Adipocyte (in vitro differentiated cells): ENCODE data around the gene A2M.

Experiments
- DNase-seq: peaks from one replicate; pipeline ENCODE4 v3.0.0-alpha.2; 2015; ENCODE audit warnings: low read depth
- H3K27me3 ChIP-seq: replicated peaks from 2 replicates; pipeline ENCODE4 v1.7.0; 2013; ENCODE audit warnings: mild to moderate bottlenecking, low read length, moderate library complexity; ENCODE audit not compliant: control insufficient read depth, insufficient read depth
- H3K36me3 ChIP-seq: 2 replicates; pipeline ENCODE4 v1.7.0; 2013; ENCODE audit warnings: low read length, mild to moderate bottlenecking, moderate library complexity; ENCODE audit not compliant: control insufficient read depth, insufficient read depth, severe bottlenecking
- H3K4me1 ChIP-seq: 2 replicates; pipeline ENCODE4 v1.7.0; 2013; ENCODE audit warnings: mild to moderate bottlenecking, low read length, moderate library complexity; ENCODE audit not compliant: control insufficient read depth, insufficient read depth
- H3K4me3 ChIP-seq: 2 replicates; pipeline ENCODE4 v1.7.0; 2013; ENCODE audit warnings: mild to moderate bottlenecking, low read length, moderate library complexity
- H3K9ac ChIP-seq: 2 replicates; pipeline ENCODE4 v1.7.0; 2013; ENCODE audit warnings: mild to moderate bottlenecking, low read length, moderate library complexity
- H3K9me3 ChIP-seq: 2 replicates; pipeline ENCODE4 v1.7.0; 2013; ENCODE audit warnings: mild to moderate bottlenecking, low read length, moderate library complexity; ENCODE audit not compliant: control insufficient read depth

The A2M gene

GRCh38 chr12:9095322-9095721, 20.4 kb downstream of the A2M start:
- H3K9me3 ChIP-seq, result no peaks in the 10 kb centered on the region
- DNase-seq, result no peak
- peaks cover 42% of the 10 kb centered on the region for H3K36me3 ChIP-seq

GRCh38 chr12:9094512-9095206, 21.1 kb downstream of the A2M start:
- no peak for DNase-seq
- Histone ChIP-seq H3K9ac (no peak overlapping the region), H3K9me3 (no peaks in the 10 kb centered on the region), H3K4me1 (no peaks in the 10 kb centered on the region), H3K36me3 (peaks cover 49% of the 10 kb centered on the region), H3K27me3 (no peaks in the 10 kb centered on the region), H3K4me3 (no peak overlapping the region)

More at GRCh38 chr12:9095322-9095721, 20.4 kb downstream of the A2M start:
- Histone ChIP-seq H3K4me1 (no peaks in the 10 kb centered on the region), H3K4me3 (no peak overlapping the region), H3K27me3 (no peaks in the 10 kb centered on the region), H3K9ac (no peak overlapping the region)

- H3K27me3 ChIP-seq, result no peaks in the 10 kb centered on the region
- peaks cover 45% of the 10 kb centered on the region for H3K36me3 ChIP-seq
- H3K4me1 ChIP-seq, result no peaks in the 10 kb centered on the region
- no peak for DNase-seq
- no peaks in the 10 kb centered on the region for H3K9me3 ChIP-seq
- H3K9ac ChIP-seq, result no peak overlapping the region
- no peak overlapping the region for H3K4me3 ChIP-seq
Measured at GRCh38 chr12:9091891-9092598, 23.7 kb downstream of the A2M start.

- Histone ChIP-seq H3K4me3 (no peak overlapping the region), H3K4me1 (no peaks in the 10 kb centered on the region), H3K36me3 (peaks cover 36% of the 10 kb centered on the region), H3K9me3 (no peaks in the 10 kb centered on the region), H3K9ac (no peak overlapping the region), H3K27me3 (no peaks in the 10 kb centered on the region)
- DNase-seq, result no peak
Measured at GRCh38 chr12:9090220-9090619, 25.5 kb downstream of the A2M start.

GRCh38 chr12:9087087-9087835, 28.5 kb downstream of the A2M start:
- Histone ChIP-seq H3K4me1 (no peaks in the 10 kb centered on the region), H3K9ac (no peak overlapping the region), H3K9me3 (peaks cover 15% of the 10 kb centered on the region)

GRCh38 chr12:9086087-9086486, 29.6 kb downstream of the A2M start:
- Histone ChIP-seq H3K4me1 (no peaks in the 10 kb centered on the region), H3K9ac (no peak overlapping the region), H3K27me3 (no peaks in the 10 kb centered on the region), H3K4me3 (no peak overlapping the region), H3K36me3 (peaks cover 20% of the 10 kb centered on the region), H3K9me3 (peaks cover 15% of the 10 kb centered on the region)
- DNase-seq, result no peak

More at GRCh38 chr12:9087087-9087835, 28.5 kb downstream of the A2M start:
- no peaks in the 10 kb centered on the region for H3K27me3 ChIP-seq
- no peak overlapping the region for H3K4me3 ChIP-seq
- H3K36me3 ChIP-seq, result peaks cover 23% of the 10 kb centered on the region
- no peak for DNase-seq

GRCh38 chr12:9084417-9084816, 31.3 kb downstream of the A2M start:
- DNase-seq, result no peak
- H3K4me1 ChIP-seq, result no peaks in the 10 kb centered on the region
- H3K4me3 ChIP-seq, result no peak overlapping the region
- H3K36me3 ChIP-seq, result peaks cover 8% of the 10 kb centered on the region
- peaks cover 15% of the 10 kb centered on the region for H3K9me3 ChIP-seq
- H3K27me3 ChIP-seq, result no peaks in the 10 kb centered on the region
- no peak overlapping the region for H3K9ac ChIP-seq

- DNase-seq, result no peak
- Histone ChIP-seq H3K4me3 (no peak overlapping the region), H3K9ac (no peak overlapping the region), H3K4me1 (no peaks in the 10 kb centered on the region), H3K36me3 (peaks cover 12% of the 10 kb centered on the region), H3K27me3 (no peaks in the 10 kb centered on the region), H3K9me3 (peaks cover 15% of the 10 kb centered on the region)
Measured at GRCh38 chr12:9083793-9084192, 31.9 kb downstream of the A2M start.

GRCh38 chr12:9081667-9082427, 33.9 kb downstream of the A2M start:
- H3K9me3 ChIP-seq, result peaks cover 15% of the 10 kb centered on the region
- no peak overlapping the region for H3K9ac ChIP-seq
- no peak overlapping the region for H3K4me3 ChIP-seq
- no peaks in the 10 kb centered on the region for H3K4me1 ChIP-seq
- no peaks in the 10 kb centered on the region for H3K27me3 ChIP-seq
- DNase-seq, result no peak
- peaks cover 19% of the 10 kb centered on the region for H3K36me3 ChIP-seq

- DNase-seq, result no peak
- Histone ChIP-seq H3K36me3 (peaks cover 31% of the 10 kb centered on the region), H3K27me3 (no peaks in the 10 kb centered on the region), H3K4me1 (no peaks in the 10 kb centered on the region), H3K9ac (no peak overlapping the region), H3K4me3 (no peak overlapping the region), H3K9me3 (peaks cover 15% of the 10 kb centered on the region)
Measured at GRCh38 chr12:9079883-9080675, 35.6 kb downstream of the A2M start.
